Activated naive CD8-positive, alpha-beta T cell (primary cell): Measurements from ENCODE around the gene ZKSCAN4.

Experiments used
- H3K27ac Mint-ChIP-seq: one replicate; pipeline ENCODE4 v1.8.0; 2021; ENCODE audit warnings: mixed read lengths
- H3K27me3 Mint-ChIP-seq: one replicate; pipeline ENCODE4 v1.8.0; 2021; ENCODE audit warnings: mixed read lengths
- H3K36me3 Mint-ChIP-seq: one replicate; pipeline ENCODE4 v1.8.0; 2021; ENCODE audit warnings: mixed read lengths
- H3K4me1 Mint-ChIP-seq: one replicate; pipeline ENCODE4 v1.8.0; 2021; ENCODE audit warnings: low read depth, mixed read lengths
- H3K4me3 Mint-ChIP-seq: one replicate; pipeline ENCODE4 v1.8.0; 2021; ENCODE audit warnings: mild to moderate bottlenecking, mixed read lengths
- H3K9me3 Mint-ChIP-seq: one replicate; pipeline ENCODE4 v1.8.0; 2021; ENCODE audit warnings: low read depth, mixed read lengths

ZKSCAN4 gene

GRCh38 chr6:28225056-28225834 is 26.8 kb downstream of the ZKSCAN4 start, which contains the start of gene ZSCAN9:
TSS of gene ZSCAN9 (plus strand) at chr6:28225275. CDS start at chr6:28227085, 1,810 bp downstream.
- Mint-ChIP-seq H3K4me1 (peaks cover 6% of the 10 kb centered on the region), H3K27ac (peak within 1 kb of the TSS; percentile 23), H3K4me3 (peak within 1 kb of the TSS; percentile 91), H3K9me3 (no peaks in the 10 kb centered on the region), H3K27me3 (peaks cover 31% of the 10 kb centered on the region), H3K36me3 (peaks cover 3% of the 10 kb centered on the region)

- H3K27me3 Mint-ChIP-seq = peaks cover 39% of the 10 kb centered on the region
- peak overlapping the region; percentile 91 for H3K4me3 Mint-ChIP-seq
- H3K4me1 Mint-ChIP-seq = peaks cover 6% of the 10 kb centered on the region
- peaks cover 3% of the 10 kb centered on the region for H3K36me3 Mint-ChIP-seq
- no peak overlapping the region for H3K27ac Mint-ChIP-seq
- H3K9me3 Mint-ChIP-seq = no peaks in the 10 kb centered on the region
These were observed 27.7 kb downstream of the ZKSCAN4 start for GRCh38 chr6:28224131-28225055.

- Mint-ChIP-seq H3K9me3 (no peaks in the 10 kb centered on the region), H3K4me1 (peaks cover 9% of the 10 kb centered on the region), H3K4me3 (no peak overlapping the region)
These were observed 31.6 kb downstream of the ZKSCAN4 start for GRCh38 chr6:28220257-28221133.

GRCh38 chr6:28218312-28219248 is 33.5 kb downstream of the ZKSCAN4 start:
- H3K4me3 Mint-ChIP-seq = peak overlapping the region; percentile 82
- H3K36me3 Mint-ChIP-seq = no peaks in the 10 kb centered on the region
- peaks cover 3% of the 10 kb centered on the region for H3K4me1 Mint-ChIP-seq
- H3K9me3 Mint-ChIP-seq = no peaks in the 10 kb centered on the region
- H3K27me3 Mint-ChIP-seq = peaks cover 65% of the 10 kb centered on the region
- H3K27ac Mint-ChIP-seq = no peak overlapping the region

More at GRCh38 chr6:28220257-28221133, 31.6 kb downstream of the ZKSCAN4 start:
- Mint-ChIP-seq H3K27me3 (peaks cover 63% of the 10 kb centered on the region), H3K36me3 (no peaks in the 10 kb centered on the region), H3K27ac (no peak overlapping the region)

GRCh38 chr6:28217890-28218289 is 34.2 kb downstream of the ZKSCAN4 start:
- no peaks in the 10 kb centered on the region for H3K36me3 Mint-ChIP-seq
- H3K27me3 Mint-ChIP-seq = peaks cover 65% of the 10 kb centered on the region

GRCh38 chr6:28215425-28215824 is 36.6 kb downstream of the ZKSCAN4 start:
- H3K4me1 Mint-ChIP-seq = peaks cover 18% of the 10 kb centered on the region
- peaks cover 69% of the 10 kb centered on the region for H3K27me3 Mint-ChIP-seq
- no peaks in the 10 kb centered on the region for H3K36me3 Mint-ChIP-seq
- H3K4me3 Mint-ChIP-seq = no peak overlapping the region
- no peak overlapping the region for H3K27ac Mint-ChIP-seq
- H3K9me3 Mint-ChIP-seq = no peaks in the 10 kb centered on the region

More at GRCh38 chr6:28217890-28218289, 34.2 kb downstream of the ZKSCAN4 start:
- Mint-ChIP-seq H3K9me3 (no peaks in the 10 kb centered on the region), H3K4me1 (peaks cover 6% of the 10 kb centered on the region), H3K4me3 (peak overlapping the region; percentile 82), H3K27ac (no peak overlapping the region)

- Mint-ChIP-seq H3K4me3 (peak overlapping the region; percentile 82), H3K27ac (no peak overlapping the region), H3K4me1 (peaks cover 18% of the 10 kb centered on the region)
These were observed 38.9 kb downstream of the ZKSCAN4 start for GRCh38 chr6:28213213-28213523.

GRCh38 chr6:28212510-28213212 is 39.4 kb downstream of the ZKSCAN4 start:
- no peaks in the 10 kb centered on the region for H3K9me3 Mint-ChIP-seq
- peaks cover 23% of the 10 kb centered on the region for H3K4me1 Mint-ChIP-seq
- peak overlapping the region; percentile 82 for H3K4me3 Mint-ChIP-seq
- H3K36me3 Mint-ChIP-seq = no peaks in the 10 kb centered on the region
- peak overlapping the region; percentile 83 for H3K27ac Mint-ChIP-seq
- H3K27me3 Mint-ChIP-seq = peaks cover 68% of the 10 kb centered on the region

More at GRCh38 chr6:28213213-28213523, 38.9 kb downstream of the ZKSCAN4 start:
- Mint-ChIP-seq H3K36me3 (no peaks in the 10 kb centered on the region), H3K27me3 (peaks cover 70% of the 10 kb centered on the region), H3K9me3 (no peaks in the 10 kb centered on the region)

GRCh38 chr6:28211840-28212509 is 40.1 kb downstream of the ZKSCAN4 start:
- Mint-ChIP-seq H3K9me3 (no peaks in the 10 kb centered on the region), H3K4me3 (peak overlapping the region; percentile 82), H3K27ac (no peak overlapping the region), H3K36me3 (no peaks in the 10 kb centered on the region), H3K27me3 (peaks cover 68% of the 10 kb centered on the region), H3K4me1 (peaks cover 29% of the 10 kb centered on the region)

GRCh38 chr6:28209753-28210535 is 42.1 kb downstream of the ZKSCAN4 start:
- H3K4me1 Mint-ChIP-seq = peaks cover 29% of the 10 kb centered on the region
- H3K27ac Mint-ChIP-seq = no peak overlapping the region
- H3K9me3 Mint-ChIP-seq = peaks cover 8% of the 10 kb centered on the region
- H3K36me3 Mint-ChIP-seq = peaks cover 2% of the 10 kb centered on the region
- H3K27me3 Mint-ChIP-seq = peaks cover 69% of the 10 kb centered on the region
- H3K4me3 Mint-ChIP-seq = no peak overlapping the region

- Mint-ChIP-seq H3K4me3 (peak overlapping the region; percentile 84), H3K9me3 (peaks cover 8% of the 10 kb centered on the region), H3K27ac (no peak overlapping the region), H3K27me3 (peaks cover 65% of the 10 kb centered on the region), H3K4me1 (peaks cover 29% of the 10 kb centered on the region), H3K36me3 (peaks cover 5% of the 10 kb centered on the region)
These were observed 43.9 kb downstream of the ZKSCAN4 start for GRCh38 chr6:28208111-28208659.
